ENCODE data around the gene IL36B. TPM values are rescaled to one million over a fixed set of nuclear protein-coding genes. Genes with fewer than 3 reads are reported as not detected.

IL36B gene
- total RNA-seq, 6 experiments from 2014 or later = not detected

DNA sequence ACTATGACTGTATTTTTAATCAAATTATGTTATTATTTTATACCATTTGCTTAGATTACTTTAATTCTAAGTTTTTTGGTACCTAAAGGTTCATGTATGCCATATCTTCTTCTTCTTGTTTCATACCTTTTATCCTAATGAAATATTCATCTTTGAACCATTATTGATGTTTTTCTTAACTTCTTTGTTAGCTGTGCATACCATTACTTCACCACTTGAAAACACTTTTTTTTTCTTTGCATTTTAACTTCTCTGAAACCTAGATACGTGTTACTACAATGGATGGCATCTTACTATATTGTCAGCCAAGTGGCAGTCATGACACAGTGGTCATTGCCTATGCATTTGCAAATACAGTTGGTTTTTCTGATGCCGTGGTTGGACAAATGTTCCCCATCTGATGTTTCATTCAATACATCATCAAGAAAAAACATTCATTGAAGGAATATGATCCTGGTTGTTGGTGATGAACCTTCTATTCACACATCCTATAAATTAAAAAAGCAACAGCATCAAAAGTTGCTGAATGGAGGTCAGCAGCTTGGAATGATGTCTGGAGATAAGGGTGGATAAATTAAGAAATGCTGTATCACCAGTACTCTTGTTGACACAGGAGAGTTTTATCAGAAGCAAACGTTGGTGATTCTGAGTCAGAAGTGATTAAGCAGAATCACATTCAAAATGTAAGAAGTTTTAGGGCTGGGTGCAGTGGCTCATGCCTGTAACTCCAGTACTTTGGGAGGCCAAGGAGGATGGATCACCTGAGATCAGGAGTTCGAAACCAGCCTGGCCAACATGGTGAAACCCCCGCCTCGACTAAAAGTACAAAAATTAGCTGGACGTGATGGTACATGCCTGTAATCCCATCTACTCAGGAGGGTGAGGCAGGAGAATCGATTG, 40.0 kb downstream of the IL36B start:
- intact Hi-C loops (cut with DNase I) = no loop called here
- DNase-seq (no peak), ATAC-seq (no peak)
- H3K4me1 ChIP-seq = no peaks in the 10 kb centered on the region
- H3K27ac ChIP-seq = no peak overlapping the region
- no peaks in the 10 kb centered on the region for H3K27me3 ChIP-seq
- no peaks in the 10 kb centered on the region for H3K9me3 ChIP-seq
- no peak overlapping the region for H3K4me3 ChIP-seq
- WGBS (ENCODE audit: insufficient coverage, low coverage, low lambda C conversion rate, missing lambda C conversion rate) = 62% methylated on average over 8 of the region's 8 CpGs
- no peak for TF ChIP-seq POLR2A (IDR thresholded peaks at IDR 0.05)
- TF ChIP-seq, protein P1, sequence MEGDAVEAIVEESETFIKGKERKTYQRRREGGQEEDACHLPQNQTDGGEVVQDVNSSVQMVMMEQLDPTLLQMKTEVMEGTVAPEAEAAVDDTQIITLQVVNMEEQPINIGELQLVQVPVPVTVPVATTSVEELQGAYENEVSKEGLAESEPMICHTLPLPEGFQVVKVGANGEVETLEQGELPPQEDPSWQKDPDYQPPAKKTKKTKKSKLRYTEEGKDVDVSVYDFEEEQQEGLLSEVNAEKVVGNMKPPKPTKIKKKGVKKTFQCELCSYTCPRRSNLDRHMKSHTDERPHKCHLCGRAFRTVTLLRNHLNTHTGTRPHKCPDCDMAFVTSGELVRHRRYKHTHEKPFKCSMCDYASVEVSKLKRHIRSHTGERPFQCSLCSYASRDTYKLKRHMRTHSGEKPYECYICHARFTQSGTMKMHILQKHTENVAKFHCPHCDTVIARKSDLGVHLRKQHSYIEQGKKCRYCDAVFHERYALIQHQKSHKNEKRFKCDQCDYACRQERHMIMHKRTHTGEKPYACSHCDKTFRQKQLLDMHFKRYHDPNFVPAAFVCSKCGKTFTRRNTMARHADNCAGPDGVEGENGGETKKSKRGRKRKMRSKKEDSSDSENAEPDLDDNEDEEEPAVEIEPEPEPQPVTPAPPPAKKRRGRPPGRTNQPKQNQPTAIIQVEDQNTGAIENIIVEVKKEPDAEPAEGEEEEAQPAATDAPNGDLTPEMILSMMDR (IDR thresholded peaks at IDR 0.05) = no peak
- H3K36me3 ChIP-seq = peaks cover 0 to 3% (median 0%) of the 10 kb centered on the region in 4 donors

DNA sequence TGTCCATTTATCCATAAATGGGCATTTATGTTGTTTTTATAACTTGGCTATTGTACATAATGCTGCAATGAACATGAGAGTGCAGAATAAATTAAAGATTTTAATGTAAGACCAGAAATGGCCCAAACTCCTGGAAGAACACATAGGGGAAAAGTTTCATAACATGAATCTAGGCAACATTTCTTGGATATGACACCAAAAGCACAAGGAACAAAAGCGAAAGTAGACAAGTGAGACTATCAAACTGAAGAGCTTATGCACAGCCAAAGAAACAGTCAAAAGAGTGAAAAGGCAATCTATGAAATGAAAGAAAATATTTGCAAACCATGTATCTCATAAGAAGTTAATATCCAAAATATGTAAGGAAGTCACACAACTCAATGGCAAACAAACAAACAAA, 41.6 kb downstream of the IL36B start:
- 83% methylated on average over 1 of the region's 1 CpG for WGBS (ENCODE audit: insufficient coverage, low coverage, low lambda C conversion rate, missing lambda C conversion rate)
- Histone ChIP-seq H3K4me1 (no peaks in the 10 kb centered on the region), H3K4me3 (no peak overlapping the region), H3K27me3 (no peaks in the 10 kb centered on the region), H3K27ac (no peak overlapping the region), H3K9me3 (no peaks in the 10 kb centered on the region), H3K36me3 (peaks cover 0 to 3% (median 0%) of the 10 kb centered on the region in 4 donors)
- TF ChIP-seq, protein P1 (IDR thresholded peaks at IDR 0.05) = no peak
- no peak for TF ChIP-seq POLR2A (IDR thresholded peaks at IDR 0.05)
- ATAC-seq (no peak), DNase-seq (no peak)
- intact Hi-C loops (cut with DNase I) = no loop called here

DNA sequence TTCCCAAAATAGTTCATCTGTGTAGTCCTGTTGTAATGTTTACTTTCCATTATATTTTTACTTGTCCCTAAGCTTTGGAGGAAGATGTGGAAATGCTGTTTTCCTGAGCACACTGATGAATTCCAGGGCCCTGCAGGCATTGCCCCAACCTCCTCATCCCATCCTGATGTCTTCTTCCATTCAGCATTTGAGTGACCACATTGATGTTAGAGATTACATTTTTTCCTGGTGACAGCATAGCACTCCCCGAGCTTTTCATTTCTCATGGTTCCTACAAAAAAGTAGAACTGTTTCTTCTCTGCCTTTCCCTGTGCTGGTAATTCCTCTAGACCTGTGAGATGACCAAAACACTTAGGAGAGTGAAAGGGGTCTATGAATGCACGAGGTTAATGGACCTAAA, 42.6 kb downstream of the IL36B start:
- TF ChIP-seq, protein P1 (IDR thresholded peaks at IDR 0.05) = no peak
- no peak for TF ChIP-seq POLR2A (IDR thresholded peaks at IDR 0.05)
- DNase-seq (no peak), ATAC-seq (no peak)
- Histone ChIP-seq H3K27me3 (no peaks in the 10 kb centered on the region), H3K9me3 (no peaks in the 10 kb centered on the region), H3K4me1 (no peaks in the 10 kb centered on the region), H3K36me3 (peaks cover 0 to 3% (median 0%) of the 10 kb centered on the region in 4 donors), H3K4me3 (no peak overlapping the region), H3K27ac (no peak overlapping the region)
- intact Hi-C loops (cut with DNase I) = no loop called here
- 48% methylated on average over 2 of the region's 2 CpGs for WGBS (ENCODE audit: insufficient coverage, low coverage, low lambda C conversion rate, missing lambda C conversion rate)

DNA sequence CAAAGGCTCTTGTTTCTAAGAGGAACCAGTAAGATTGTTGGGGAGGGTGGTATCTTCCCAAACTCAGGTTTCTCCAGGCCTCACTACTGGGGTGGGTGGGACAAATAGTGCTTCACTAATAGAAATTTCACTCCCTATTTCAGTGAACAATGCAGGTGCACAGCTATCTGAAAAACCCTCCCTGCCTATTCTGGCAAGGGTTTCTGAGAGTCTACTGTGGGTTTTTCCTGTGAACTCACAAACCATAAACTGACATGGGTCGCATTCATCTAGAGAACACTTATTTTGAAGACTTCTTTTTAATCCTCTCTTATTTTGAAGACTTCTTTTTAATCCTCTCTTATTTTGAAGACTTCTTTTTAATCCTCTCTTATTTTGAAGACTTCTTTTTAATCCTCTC, 43.0 kb downstream of the IL36B start:
- H3K36me3 ChIP-seq = peaks cover 0 to 3% (median 0%) of the 10 kb centered on the region in 4 donors
- intact Hi-C loops (cut with DNase I) = no loop called here
- H3K9me3 ChIP-seq = no peaks in the 10 kb centered on the region
- H3K4me3 ChIP-seq = no peak overlapping the region
- no peak for DNase-seq
- no peaks in the 10 kb centered on the region for H3K4me1 ChIP-seq
- TF ChIP-seq, protein P1 (IDR thresholded peaks at IDR 0.05) = no peak
- TF ChIP-seq POLR2A (IDR thresholded peaks at IDR 0.05) = no peak
- ATAC-seq = no peak
- no peak overlapping the region for H3K27ac ChIP-seq
- H3K27me3 ChIP-seq = no peaks in the 10 kb centered on the region
- 54% methylated on average over 1 of the region's 1 CpG for WGBS (ENCODE audit: insufficient coverage, low coverage, low lambda C conversion rate, missing lambda C conversion rate)
